Keratinocyte (primary cell): Measurements from ENCODE around the gene MICAL2.

Experiments used
- EZH2 ChIP-seq: IDR thresholded peaks from one replicate; pipeline ENCODE4 v1.6.1; 2012; ENCODE audit warnings: inconsistent platforms, mild to moderate bottlenecking, low read length, moderate library complexity
- TF ChIP-seq, protein P1 (sequence below), 3 experiments: IDR thresholded peaks in 1 of 3; conservative IDR thresholded peaks in 1 of 3; optimal IDR thresholded peaks in 1 of 3; 2 replicates in 2 of 3; 3 replicates in 1 of 3; pipeline versions ENCODE3 to v1.5.1; 2011; ENCODE audit warnings: low read length in 3 of 3, mild to moderate bottlenecking in 3 of 3, moderate library complexity in 2 of 3, control low read depth in 1 of 3, inconsistent platforms in 1 of 3; ENCODE audit not compliant: insufficient read depth in 2 of 3; ENCODE audit errors: extremely low read depth in 1 of 3

DNA sequence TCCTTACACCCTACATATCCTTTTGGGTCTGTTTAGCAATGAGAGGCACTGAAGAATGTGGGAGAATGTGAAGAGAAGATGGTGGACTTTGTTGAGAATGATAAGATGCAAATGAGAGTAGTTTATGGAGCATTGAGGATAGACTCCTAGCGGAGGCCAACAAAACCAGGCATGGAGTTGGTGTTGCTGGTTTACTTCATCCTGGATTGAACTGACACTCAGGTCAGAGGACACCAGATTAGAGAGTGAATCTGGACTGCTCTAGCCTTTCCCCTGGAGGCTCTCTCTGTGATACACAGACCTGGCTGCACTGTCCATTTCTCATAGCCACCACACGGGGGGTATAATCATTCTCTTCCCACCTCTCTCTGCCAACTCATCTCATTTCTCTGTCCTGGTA, 98.7 kb downstream of the MICAL2 start:
- TF ChIP-seq, protein P1, sequence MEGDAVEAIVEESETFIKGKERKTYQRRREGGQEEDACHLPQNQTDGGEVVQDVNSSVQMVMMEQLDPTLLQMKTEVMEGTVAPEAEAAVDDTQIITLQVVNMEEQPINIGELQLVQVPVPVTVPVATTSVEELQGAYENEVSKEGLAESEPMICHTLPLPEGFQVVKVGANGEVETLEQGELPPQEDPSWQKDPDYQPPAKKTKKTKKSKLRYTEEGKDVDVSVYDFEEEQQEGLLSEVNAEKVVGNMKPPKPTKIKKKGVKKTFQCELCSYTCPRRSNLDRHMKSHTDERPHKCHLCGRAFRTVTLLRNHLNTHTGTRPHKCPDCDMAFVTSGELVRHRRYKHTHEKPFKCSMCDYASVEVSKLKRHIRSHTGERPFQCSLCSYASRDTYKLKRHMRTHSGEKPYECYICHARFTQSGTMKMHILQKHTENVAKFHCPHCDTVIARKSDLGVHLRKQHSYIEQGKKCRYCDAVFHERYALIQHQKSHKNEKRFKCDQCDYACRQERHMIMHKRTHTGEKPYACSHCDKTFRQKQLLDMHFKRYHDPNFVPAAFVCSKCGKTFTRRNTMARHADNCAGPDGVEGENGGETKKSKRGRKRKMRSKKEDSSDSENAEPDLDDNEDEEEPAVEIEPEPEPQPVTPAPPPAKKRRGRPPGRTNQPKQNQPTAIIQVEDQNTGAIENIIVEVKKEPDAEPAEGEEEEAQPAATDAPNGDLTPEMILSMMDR (optimal IDR thresholded peaks at IDR 0.05 in 1 of 3, IDR thresholded peaks at IDR 0.05 in 1 of 3, conservative IDR thresholded peaks at IDR 0.05 in 1 of 3; ENCODE audit: extremely low read depth in 1 of 3, insufficient read depth in 2 of 3, low read length in 3 of 3), result no peak
- no peak for TF ChIP-seq EZH2
